ENCODE results near the gene NR2C1.

DNA sequence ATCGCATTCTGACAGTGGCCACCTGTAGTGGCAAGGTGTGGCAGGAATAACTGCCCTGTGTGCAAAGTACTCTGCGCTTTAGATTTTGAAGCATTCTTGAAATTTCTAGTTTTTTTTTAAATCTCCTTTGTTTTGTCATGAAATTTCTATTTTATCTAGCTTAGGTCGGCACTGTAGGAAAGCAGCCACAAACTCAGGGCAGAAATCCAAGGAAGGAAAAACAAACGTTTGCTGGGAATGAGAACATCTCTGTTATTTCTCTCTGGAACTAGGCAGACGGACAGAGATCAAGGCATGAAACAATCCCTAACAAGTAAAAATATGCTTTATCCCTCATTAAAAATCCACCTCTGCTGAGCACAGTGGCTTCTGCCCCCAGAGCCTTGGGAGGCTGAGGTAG is 1.3 kb upstream of the NR2C1 start:
- TF ChIP-seq, protein P1, sequence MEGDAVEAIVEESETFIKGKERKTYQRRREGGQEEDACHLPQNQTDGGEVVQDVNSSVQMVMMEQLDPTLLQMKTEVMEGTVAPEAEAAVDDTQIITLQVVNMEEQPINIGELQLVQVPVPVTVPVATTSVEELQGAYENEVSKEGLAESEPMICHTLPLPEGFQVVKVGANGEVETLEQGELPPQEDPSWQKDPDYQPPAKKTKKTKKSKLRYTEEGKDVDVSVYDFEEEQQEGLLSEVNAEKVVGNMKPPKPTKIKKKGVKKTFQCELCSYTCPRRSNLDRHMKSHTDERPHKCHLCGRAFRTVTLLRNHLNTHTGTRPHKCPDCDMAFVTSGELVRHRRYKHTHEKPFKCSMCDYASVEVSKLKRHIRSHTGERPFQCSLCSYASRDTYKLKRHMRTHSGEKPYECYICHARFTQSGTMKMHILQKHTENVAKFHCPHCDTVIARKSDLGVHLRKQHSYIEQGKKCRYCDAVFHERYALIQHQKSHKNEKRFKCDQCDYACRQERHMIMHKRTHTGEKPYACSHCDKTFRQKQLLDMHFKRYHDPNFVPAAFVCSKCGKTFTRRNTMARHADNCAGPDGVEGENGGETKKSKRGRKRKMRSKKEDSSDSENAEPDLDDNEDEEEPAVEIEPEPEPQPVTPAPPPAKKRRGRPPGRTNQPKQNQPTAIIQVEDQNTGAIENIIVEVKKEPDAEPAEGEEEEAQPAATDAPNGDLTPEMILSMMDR (IDR thresholded peaks at IDR 0.05): no peak
- TF ChIP-seq EZH2 (IDR thresholded peaks at IDR 0.05; ENCODE audit: borderline replicate concordance, insufficient read depth, low read depth, low read length, poor library complexity, severe bottlenecking): no peak
